Measurements from ENCODE around the gene MSMP. TPM values are rescaled to one million over a fixed set of nuclear protein-coding genes. Genes with fewer than 3 reads are reported as not detected.

MSMP gene
- total RNA-seq, 2 experiments from 2014 or later, result 2.3 to 4.1 TPM

DNA sequence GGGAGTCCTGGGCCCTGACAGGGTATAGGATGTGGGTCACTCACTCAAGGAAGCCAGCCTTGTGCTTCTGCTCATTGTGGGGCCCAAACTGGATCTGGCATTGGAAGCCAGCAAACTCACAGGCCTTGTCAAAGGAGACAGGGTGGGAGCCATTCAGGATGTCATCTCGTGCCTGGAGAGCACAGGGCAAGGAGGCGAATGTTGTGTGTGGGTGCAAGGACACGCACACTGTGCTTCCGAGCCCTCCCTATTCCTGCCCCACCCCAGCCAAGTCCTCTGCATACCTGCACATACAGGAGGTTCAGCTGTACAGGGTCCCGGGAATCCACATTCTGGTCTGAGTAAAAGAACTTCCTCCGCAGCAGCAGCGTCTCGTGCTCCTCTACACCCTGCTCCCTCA, 30.2 kb downstream of the MSMP start:
- BruUV-seq (replicated peaks), result no TSS peak
- Histone ChIP-seq H3K9me3 (ENCODE audit: low read length) (no peaks in the 10 kb centered on the region), H3K9me2 (ENCODE audit: insufficient read depth, low read length) (no peaks in the 10 kb centered on the region), H3K36me3 (ENCODE audit: insufficient read depth, low read length) (peaks cover 81% of the 10 kb centered on the region), H3K79me2 (ENCODE audit: insufficient read depth, low read depth, low read length) (peaks cover 22% of the 10 kb centered on the region), H2AFZ (ENCODE audit: low read length) (no peak overlapping the region), H3K4me2 (ENCODE audit: low read length) (no peak overlapping the region), H3K27ac (ENCODE audit: low read depth, low read length, poor library complexity, severe bottlenecking) (no peak overlapping the region), H4K20me1 (ENCODE audit: insufficient read depth, low read length) (peaks cover 4% of the 10 kb centered on the region; the same call in 1 of the 2 replicates), H3K4me3 (ENCODE audit: low read depth, low read length, poor library complexity, severe bottlenecking) (no peak overlapping the region), H3K4me1 (ENCODE audit: insufficient read depth, low read length, poor library complexity, severe bottlenecking) (peaks cover 25% of the 10 kb centered on the region)
- TF ChIP-seq, protein P1, sequence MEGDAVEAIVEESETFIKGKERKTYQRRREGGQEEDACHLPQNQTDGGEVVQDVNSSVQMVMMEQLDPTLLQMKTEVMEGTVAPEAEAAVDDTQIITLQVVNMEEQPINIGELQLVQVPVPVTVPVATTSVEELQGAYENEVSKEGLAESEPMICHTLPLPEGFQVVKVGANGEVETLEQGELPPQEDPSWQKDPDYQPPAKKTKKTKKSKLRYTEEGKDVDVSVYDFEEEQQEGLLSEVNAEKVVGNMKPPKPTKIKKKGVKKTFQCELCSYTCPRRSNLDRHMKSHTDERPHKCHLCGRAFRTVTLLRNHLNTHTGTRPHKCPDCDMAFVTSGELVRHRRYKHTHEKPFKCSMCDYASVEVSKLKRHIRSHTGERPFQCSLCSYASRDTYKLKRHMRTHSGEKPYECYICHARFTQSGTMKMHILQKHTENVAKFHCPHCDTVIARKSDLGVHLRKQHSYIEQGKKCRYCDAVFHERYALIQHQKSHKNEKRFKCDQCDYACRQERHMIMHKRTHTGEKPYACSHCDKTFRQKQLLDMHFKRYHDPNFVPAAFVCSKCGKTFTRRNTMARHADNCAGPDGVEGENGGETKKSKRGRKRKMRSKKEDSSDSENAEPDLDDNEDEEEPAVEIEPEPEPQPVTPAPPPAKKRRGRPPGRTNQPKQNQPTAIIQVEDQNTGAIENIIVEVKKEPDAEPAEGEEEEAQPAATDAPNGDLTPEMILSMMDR (conservative IDR thresholded peaks at IDR 0.05; ENCODE audit: low read length), result no peak
- no peak for TF ChIP-seq EZH2phosphoT487 (IDR thresholded peaks at IDR 0.05; ENCODE audit: borderline replicate concordance, low read depth, low read length)
- ChIA-PET POLR2A (no interaction called here), CTCF (ENCODE audit: unreplicated experiment) (interaction anchor here (0.6 kb wide), 1 partner anchor 30 kb away, joined by 4 read pairs; no protein-coding TSS in a partner anchor)
- intact Hi-C loops (cut with micrococcal nuclease; ENCODE audit: unreplicated experiment), result no loop called here
- DNase-seq (ENCODE audit: low spot score), result no peak

DNA sequence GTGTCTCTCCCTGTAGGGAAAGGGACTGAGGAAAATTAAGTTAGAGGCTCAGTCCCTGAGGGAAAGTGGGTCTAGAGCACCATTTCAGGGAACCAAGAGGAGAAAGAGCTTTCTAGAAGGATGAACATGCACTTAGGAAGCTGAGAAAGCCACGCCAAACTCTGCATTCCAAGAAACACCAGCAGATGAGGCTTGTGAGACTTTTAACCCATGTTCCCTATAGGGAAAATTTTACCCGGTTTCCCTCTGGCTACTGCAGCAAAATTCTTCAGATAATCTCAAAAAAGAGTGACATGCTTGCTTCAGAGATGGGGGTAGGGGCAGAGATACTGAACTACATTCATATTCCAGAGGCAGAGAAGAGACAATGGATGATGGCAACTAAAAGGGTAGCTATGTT, 30.6 kb downstream of the MSMP start:
- intact Hi-C loops (cut with micrococcal nuclease; ENCODE audit: unreplicated experiment), result no loop called here
- Histone ChIP-seq H3K27ac (ENCODE audit: low read depth, low read length, poor library complexity, severe bottlenecking) (no peak overlapping the region), H3K4me3 (ENCODE audit: low read depth, low read length, poor library complexity, severe bottlenecking) (no peak overlapping the region), H4K20me1 (ENCODE audit: insufficient read depth, low read length) (peaks cover 4% of the 10 kb centered on the region; the same call in 1 of the 2 replicates), H3K9me3 (ENCODE audit: low read length) (no peaks in the 10 kb centered on the region), H3K4me1 (ENCODE audit: insufficient read depth, low read length, poor library complexity, severe bottlenecking) (peaks cover 20% of the 10 kb centered on the region), H3K4me2 (ENCODE audit: low read length) (no peak overlapping the region), H2AFZ (ENCODE audit: low read length) (no peak overlapping the region), H3K9me2 (ENCODE audit: insufficient read depth, low read length) (no peaks in the 10 kb centered on the region), H3K79me2 (ENCODE audit: insufficient read depth, low read depth, low read length) (peaks cover 17% of the 10 kb centered on the region), H3K36me3 (ENCODE audit: insufficient read depth, low read length) (peaks cover 86% of the 10 kb centered on the region)
- CTCF ChIA-PET (ENCODE audit: unreplicated experiment), result interaction anchor here (0.5 to 0.6 kb wide), 2 partner anchors 30 to 33 kb away, joined by 4 read pairs; no protein-coding TSS in a partner anchor
- TF ChIP-seq EZH2phosphoT487 (IDR thresholded peaks at IDR 0.05; ENCODE audit: borderline replicate concordance, low read depth, low read length), result no peak
- TF ChIP-seq, protein P1 (conservative IDR thresholded peaks at IDR 0.05; ENCODE audit: low read length), result no peak
- DNase-seq (ENCODE audit: low spot score), result no peak
- POLR2A ChIA-PET, result no interaction called here
- no TSS peak for BruUV-seq (replicated peaks)

DNA sequence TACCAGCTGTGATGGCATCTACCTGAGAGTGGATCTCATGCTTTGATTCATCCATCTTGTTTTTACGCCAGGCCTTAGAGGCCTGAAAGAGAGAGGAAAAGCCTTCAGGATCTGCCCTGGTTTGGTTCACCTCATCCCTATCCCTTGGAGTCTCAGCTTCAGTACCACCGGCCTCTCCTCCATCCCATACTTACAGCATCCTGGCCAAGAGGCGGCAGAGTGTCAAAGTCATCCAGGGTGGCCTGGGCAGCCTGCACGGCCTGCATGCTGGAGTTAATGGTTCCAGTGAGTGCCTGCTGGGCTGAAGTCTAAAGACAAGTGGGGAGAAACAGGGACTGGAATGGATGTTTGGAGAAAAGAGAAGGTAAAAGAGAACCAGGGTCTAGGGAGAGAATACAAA, 34.5 kb downstream of the MSMP start:
- BruUV-seq (replicated peaks), result TSS peak; percentile 72
- intact Hi-C loops (cut with micrococcal nuclease; ENCODE audit: unreplicated experiment), result no loop called here
- TF ChIP-seq EZH2phosphoT487 (IDR thresholded peaks at IDR 0.05; ENCODE audit: borderline replicate concordance, low read depth, low read length), result no peak
- TF ChIP-seq, protein P1 (conservative IDR thresholded peaks at IDR 0.05; ENCODE audit: low read length), result no peak
- H3K4me3 ChIP-seq (ENCODE audit: low read depth, low read length, poor library complexity, severe bottlenecking), result no peak overlapping the region
- no peak overlapping the region for H2AFZ ChIP-seq (ENCODE audit: low read length)
- ChIA-PET POLR2A (no interaction called here), CTCF (ENCODE audit: unreplicated experiment) (interaction anchor here (1.0 kb wide), 1 partner anchor 95 kb away, joined by 3 read pairs; the partner anchor contains the start of gene HINT2)
- H3K4me1 ChIP-seq (ENCODE audit: insufficient read depth, low read length, poor library complexity, severe bottlenecking), result no peaks in the 10 kb centered on the region
- no peaks in the 10 kb centered on the region for H3K9me2 ChIP-seq (ENCODE audit: insufficient read depth, low read length)
- peaks cover 99% of the 10 kb centered on the region for H3K36me3 ChIP-seq (ENCODE audit: insufficient read depth, low read length)
- H3K4me2 ChIP-seq (ENCODE audit: low read length), result no peak overlapping the region
- H4K20me1 ChIP-seq (ENCODE audit: insufficient read depth, low read length), result no peaks in the 10 kb centered on the region
- H3K27ac ChIP-seq (ENCODE audit: low read depth, low read length, poor library complexity, severe bottlenecking), result no peak overlapping the region
- no peaks in the 10 kb centered on the region for H3K79me2 ChIP-seq (ENCODE audit: insufficient read depth, low read depth, low read length)
- DNase-seq (ENCODE audit: low spot score), result no peak
- H3K9me3 ChIP-seq (ENCODE audit: low read length), result no peaks in the 10 kb centered on the region
